Progenitor cell of endocrine pancreas (in vitro differentiated cells): Measurements from ENCODE around the gene CARD18. TPM values are rescaled to one million over a fixed set of nuclear protein-coding genes. Genes with fewer than 3 reads are reported as not detected.

Experiments
- DNase-seq: peaks from one replicate; pipeline ENCODE4 v3.0.0; 2021; ENCODE audit warnings: low spot score; ENCODE audit not compliant: unreplicated experiment
- H3K27ac Mint-ChIP-seq: 2 replicates; pipeline ENCODE4 v1.8.0; 2021; ENCODE audit warnings: mild to moderate bottlenecking, moderate library complexity, mixed read lengths
- H3K27me3 Mint-ChIP-seq: 2 replicates; pipeline ENCODE4 v1.8.0; 2021; ENCODE audit warnings: mixed read lengths
- H3K36me3 Mint-ChIP-seq: 2 replicates; pipeline ENCODE4 v1.8.0; 2022; ENCODE audit warnings: mixed read lengths; ENCODE audit not compliant: insufficient read depth
- H3K4me1 Mint-ChIP-seq: 2 replicates; pipeline ENCODE4 v1.8.0; 2021; ENCODE audit warnings: low read depth, mixed read lengths
- H3K4me3 Mint-ChIP-seq: 2 replicates; pipeline ENCODE4 v1.8.0; 2021; ENCODE audit warnings: low read depth, mild to moderate bottlenecking, moderate library complexity, mixed read lengths
- H3K9me3 Mint-ChIP-seq: 2 replicates; pipeline ENCODE4 v1.8.0; 2021; ENCODE audit warnings: low read depth, mixed read lengths
- CTCF ChIP-seq: fragments of 200-600 bp; sonication (generic); IDR thresholded peaks from one replicate; pipeline ENCODE4 v1.5.0; 2021; ENCODE audit warnings: antibody characterized with exemption, mild to moderate bottlenecking; ENCODE audit not compliant: unreplicated experiment
- total RNA-seq: library from RNA; stranded (reverse); gene quantifications from 2 replicates; pipeline ENCODE4 v1.2.1, GENCODE V29; 2021

Gene CARD18
- total RNA-seq, 1 donor from 2014 or later: not detected

GRCh38 chr11:105179542-105180278, 40.1 kb upstream of the CARD18 start:
- H3K27ac Mint-ChIP-seq: no peak overlapping the region
- H3K27me3 Mint-ChIP-seq: no peaks in the 10 kb centered on the region
- no peak overlapping the region for H3K4me3 Mint-ChIP-seq
- no peak for DNase-seq
- H3K4me1 Mint-ChIP-seq: no peaks in the 10 kb centered on the region
- no peaks in the 10 kb centered on the region for H3K36me3 Mint-ChIP-seq
- TF ChIP-seq CTCF: no peak
- peaks cover 2% of the 10 kb centered on the region for H3K9me3 Mint-ChIP-seq

GRCh38 chr11:105177658-105178057, 38.1 kb upstream of the CARD18 start:
- Mint-ChIP-seq H3K27me3 (no peaks in the 10 kb centered on the region), H3K36me3 (no peaks in the 10 kb centered on the region), H3K4me3 (no peak overlapping the region), H3K4me1 (no peaks in the 10 kb centered on the region), H3K9me3 (peaks cover 2% of the 10 kb centered on the region), H3K27ac (no peak overlapping the region)
- no peak for DNase-seq
- no peak for TF ChIP-seq CTCF

- H3K27ac Mint-ChIP-seq: no peak overlapping the region
- H3K27me3 Mint-ChIP-seq: no peaks in the 10 kb centered on the region
- no peak overlapping the region for H3K4me3 Mint-ChIP-seq
- H3K36me3 Mint-ChIP-seq: no peaks in the 10 kb centered on the region
- no peak for TF ChIP-seq CTCF
- H3K4me1 Mint-ChIP-seq: no peaks in the 10 kb centered on the region
- DNase-seq: no peak
- peaks cover 18% of the 10 kb centered on the region for H3K9me3 Mint-ChIP-seq
Observed at GRCh38 chr11:105168457-105168856, 28.9 kb upstream of the CARD18 start.

GRCh38 chr11:105167244-105167643, 27.7 kb upstream of the CARD18 start:
- TF ChIP-seq CTCF: no peak
- Mint-ChIP-seq H3K4me1 (no peaks in the 10 kb centered on the region), H3K9me3 (peaks cover 17% of the 10 kb centered on the region), H3K27ac (no peak overlapping the region), H3K36me3 (no peaks in the 10 kb centered on the region), H3K4me3 (no peak overlapping the region), H3K27me3 (no peaks in the 10 kb centered on the region)
- DNase-seq: no peak

- no peak for DNase-seq
- no peak overlapping the region for H3K4me3 Mint-ChIP-seq
- no peaks in the 10 kb centered on the region for H3K9me3 Mint-ChIP-seq
- no peaks in the 10 kb centered on the region for H3K36me3 Mint-ChIP-seq
- no peaks in the 10 kb centered on the region for H3K4me1 Mint-ChIP-seq
- no peak for TF ChIP-seq CTCF
- no peak overlapping the region for H3K27ac Mint-ChIP-seq
- H3K27me3 Mint-ChIP-seq: no peaks in the 10 kb centered on the region
Observed at GRCh38 chr11:105164208-105164607, 24.6 kb upstream of the CARD18 start.
